Peyer's patch (tissue), 4 donors: ENCODE data around the gene VPS39.

Experiments
- POLR2A ChIP-seq, 2 donors: fragments of 450-650 bp; IDR thresholded peaks; one replicate each; pipeline ENCODE4 v1.5.1; 2017; ENCODE audit warnings: antibody characterized with exemption in 2 of 2, mild to moderate bottlenecking in 2 of 2, moderate library complexity in 2 of 2
- TF ChIP-seq, protein P1 (sequence below), 6 experiments: fragments of 450-650 bp in 4 of 6; fragments of 200-600 bp in 2 of 6; sonication (generic) in 1 of 6; IDR thresholded peaks; one replicate each; pipeline ENCODE4 v1.5.1; 2017 to 2019; ENCODE audit warnings: antibody characterized with exemption in 6 of 6, mild to moderate bottlenecking in 3 of 6, moderate library complexity in 1 of 6

GRCh38 chr15:42163291-42163690 is 44.8 kb downstream of the VPS39 start:
- TF ChIP-seq, protein P1, sequence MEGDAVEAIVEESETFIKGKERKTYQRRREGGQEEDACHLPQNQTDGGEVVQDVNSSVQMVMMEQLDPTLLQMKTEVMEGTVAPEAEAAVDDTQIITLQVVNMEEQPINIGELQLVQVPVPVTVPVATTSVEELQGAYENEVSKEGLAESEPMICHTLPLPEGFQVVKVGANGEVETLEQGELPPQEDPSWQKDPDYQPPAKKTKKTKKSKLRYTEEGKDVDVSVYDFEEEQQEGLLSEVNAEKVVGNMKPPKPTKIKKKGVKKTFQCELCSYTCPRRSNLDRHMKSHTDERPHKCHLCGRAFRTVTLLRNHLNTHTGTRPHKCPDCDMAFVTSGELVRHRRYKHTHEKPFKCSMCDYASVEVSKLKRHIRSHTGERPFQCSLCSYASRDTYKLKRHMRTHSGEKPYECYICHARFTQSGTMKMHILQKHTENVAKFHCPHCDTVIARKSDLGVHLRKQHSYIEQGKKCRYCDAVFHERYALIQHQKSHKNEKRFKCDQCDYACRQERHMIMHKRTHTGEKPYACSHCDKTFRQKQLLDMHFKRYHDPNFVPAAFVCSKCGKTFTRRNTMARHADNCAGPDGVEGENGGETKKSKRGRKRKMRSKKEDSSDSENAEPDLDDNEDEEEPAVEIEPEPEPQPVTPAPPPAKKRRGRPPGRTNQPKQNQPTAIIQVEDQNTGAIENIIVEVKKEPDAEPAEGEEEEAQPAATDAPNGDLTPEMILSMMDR (IDR thresholded peaks at IDR 0.05) = no peak
- TF ChIP-seq POLR2A (IDR thresholded peaks at IDR 0.05) = no peak
